HPDE6-E6E7 (cell line): ENCODE results near the gene PCBP3.
"Not testable (repeated sequence)": the region's sequence is repeated elsewhere in the genome, so short reads cannot be mapped to it uniquely, and the experiment has no call there.

Source experiments
- DNase-seq: peaks from one replicate; pipeline ENCODE4 v3.0.0; 2011; ENCODE audit warnings: missing footprints; ENCODE audit errors: extremely low spot score

The PCBP3 gene

DNA sequence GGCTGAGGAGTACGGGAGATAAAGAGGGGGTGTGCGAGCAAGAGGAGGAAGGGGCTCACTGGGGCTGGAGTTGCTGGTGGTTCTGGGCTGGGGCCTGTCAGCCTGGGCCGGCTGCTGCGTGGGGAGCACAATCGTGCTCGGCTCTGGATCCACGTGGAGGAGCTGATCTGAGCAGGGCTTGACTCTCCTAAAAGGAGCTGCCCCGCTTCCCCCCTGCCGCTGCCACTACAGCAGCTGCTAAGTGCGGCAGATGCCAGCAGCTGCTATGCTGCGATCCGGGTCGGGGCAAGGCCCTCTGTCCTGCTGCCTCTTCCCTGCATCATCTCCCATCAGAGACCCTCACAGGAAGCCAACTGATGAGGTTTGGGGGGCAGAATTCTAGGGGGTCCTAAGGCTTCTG is 165.9 kb downstream of the PCBP3 start:
- DNase-seq, result no peak

DNA sequence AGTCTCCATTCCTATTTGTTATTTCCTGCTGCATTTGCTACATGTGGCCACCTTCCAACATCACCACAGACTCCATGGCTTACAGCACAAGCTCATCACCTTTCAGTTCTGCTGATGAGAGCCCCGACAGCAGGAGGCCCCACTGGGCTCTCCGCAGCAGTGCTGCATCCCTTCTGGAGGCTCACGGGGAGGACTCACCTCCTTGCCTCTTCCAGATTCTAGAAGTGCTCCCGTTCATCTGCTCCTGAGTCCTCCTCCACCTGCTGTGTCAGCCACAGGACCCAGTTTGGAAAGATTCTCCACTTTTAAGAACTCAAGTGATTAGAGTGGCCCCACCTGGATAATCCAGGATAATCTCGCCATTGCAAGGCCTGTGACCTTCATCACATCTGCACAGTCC is 167.6 kb downstream of the PCBP3 start:
- DNase-seq, result no peak

DNA sequence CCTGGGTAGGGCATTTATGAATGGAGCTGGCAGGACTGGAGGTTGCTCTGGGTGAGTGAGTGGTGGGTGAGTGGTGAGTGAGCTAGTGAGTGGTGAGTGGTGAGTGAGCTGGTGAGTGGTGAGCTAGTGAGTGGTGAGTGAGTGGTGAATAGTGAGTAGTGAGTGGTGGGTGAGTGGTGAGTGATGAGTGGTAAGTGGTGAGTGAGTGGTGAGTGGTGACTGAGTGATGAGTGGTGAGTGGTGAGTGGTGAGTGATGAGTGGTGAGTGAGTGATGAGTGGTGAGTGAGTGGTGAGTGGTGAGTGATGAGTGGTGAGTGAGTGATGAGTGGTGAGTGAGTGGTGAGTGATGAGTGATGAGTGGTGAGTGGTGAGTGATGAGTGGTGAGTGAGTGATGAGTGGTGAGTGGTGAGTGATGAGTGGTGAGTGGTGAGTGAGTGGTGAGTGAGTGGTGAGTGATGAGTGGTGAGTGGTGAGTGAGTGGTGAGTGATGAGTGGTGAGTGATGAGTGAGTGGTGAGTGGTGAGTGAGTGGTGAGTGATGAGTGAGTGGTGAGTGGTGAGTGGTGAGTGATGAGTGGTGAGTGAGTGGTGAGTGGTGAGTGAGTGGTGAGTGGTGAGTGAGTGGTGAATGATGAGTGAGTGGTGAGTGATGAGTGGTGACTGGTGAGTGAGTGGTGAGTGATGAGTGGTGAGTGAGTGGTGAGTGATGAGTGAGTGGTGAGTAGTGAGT is 170.8 kb downstream of the PCBP3 start:
- not testable (repeated sequence) for DNase-seq

DNA sequence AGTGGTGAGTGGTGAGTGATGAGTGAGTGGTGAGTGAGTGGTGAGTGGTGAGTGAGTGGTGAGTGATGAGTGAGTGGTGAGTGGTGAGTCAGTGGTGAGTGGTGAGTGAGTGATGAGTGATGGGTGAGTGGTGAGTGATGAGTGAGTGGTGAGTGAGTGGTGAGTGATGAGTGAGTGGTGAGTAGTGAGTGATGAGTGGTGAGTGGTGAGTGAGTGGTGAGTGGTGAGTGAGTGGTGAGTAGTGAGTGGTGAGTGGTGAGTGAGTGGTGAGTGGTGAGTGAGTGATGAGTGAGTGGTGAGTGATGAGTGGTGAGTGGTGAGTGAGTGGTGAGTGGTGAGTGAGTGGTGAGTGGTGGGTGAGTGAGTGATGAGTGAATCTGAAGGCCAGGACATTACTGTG is 172.3 kb downstream of the PCBP3 start:
- DNase-seq, result not testable (repeated sequence)

DNA sequence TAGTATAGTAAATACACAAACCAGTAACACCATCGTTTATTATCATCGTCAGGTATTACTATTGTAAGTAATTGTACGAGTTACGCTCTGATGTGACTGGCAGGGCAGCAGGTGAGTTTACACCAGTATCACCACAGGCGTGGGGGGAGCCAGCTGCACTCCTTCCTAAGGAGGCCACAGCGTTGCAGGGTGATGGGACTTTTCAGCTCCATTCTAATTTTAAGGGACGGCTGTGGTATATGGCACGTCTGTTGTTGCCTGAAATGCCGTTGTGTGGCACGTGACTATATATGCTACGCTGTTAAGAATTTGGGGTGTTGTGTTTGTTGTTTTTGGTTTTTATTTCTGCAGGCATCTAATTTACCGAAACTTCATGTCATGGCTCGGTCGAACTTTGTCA is 173.3 kb downstream of the PCBP3 start:
- DNase-seq, result no peak

DNA sequence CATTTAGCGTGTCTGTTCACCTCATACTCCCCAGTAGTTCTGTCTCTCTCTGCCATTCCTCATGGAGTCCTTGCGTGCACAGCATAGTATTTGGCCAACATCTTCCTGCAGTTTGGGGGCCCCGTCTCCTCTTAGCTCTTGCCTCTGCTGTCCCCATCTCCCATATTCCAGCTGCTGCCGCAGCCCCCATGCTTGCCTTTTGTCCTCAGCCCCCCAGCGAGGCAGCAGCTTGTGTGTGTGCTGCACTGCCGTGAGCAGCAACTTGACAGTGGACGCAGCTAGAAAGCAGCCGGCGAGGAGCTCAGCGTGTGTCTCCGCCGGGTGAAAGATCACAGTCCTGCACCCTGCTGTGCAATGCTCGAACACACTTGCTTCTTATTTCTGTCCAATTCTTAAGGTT is 173.8 kb downstream of the PCBP3 start:
- no peak for DNase-seq

DNA sequence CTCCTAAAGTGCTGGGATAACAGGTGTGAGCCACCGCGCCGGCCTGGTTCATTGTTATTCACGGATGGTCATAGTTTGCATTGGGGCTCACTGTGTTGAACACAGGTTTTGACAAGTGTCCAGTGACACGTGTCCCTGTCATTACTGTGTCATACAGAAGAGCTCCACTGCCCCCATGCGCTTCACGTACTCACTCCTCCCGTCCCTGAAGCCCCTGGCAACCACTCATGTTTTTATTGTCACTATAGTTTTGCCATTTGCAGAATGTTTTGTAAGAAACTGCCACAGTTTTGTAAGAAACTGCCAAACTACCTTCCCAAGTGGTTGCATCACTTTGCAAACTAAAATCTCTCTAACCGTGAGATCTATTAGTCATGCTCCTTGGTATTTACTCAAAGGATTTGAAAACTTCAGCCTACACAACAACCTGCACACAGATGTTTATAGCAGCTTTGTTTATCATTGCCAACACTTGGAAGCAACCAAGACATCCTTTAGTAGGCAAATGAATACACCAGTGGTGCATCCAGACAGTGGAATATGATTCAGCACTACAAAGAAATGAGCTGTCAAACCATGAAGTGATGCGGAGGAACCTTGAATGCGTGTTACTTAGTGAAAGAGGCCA is 174.9 kb downstream of the PCBP3 start:
- no peak for DNase-seq

DNA sequence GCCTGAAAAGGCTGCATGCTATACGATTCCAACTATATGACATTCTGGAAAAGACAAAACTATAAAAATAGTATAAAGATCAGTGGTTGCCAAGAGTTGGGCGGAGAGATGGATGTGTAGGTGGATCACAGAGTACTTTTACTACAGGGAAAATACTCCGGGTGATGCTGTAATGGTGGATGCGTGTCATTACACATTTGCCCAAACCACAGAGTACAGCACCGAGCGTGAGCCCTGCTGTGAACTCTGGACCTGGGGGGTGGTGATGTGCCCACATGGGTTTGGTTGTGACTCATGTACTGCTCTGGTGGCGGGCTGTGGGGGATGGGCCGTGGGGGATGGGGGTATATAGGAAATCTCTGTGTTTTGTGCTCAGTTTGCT is 175.4 kb downstream of the PCBP3 start:
- no peak for DNase-seq

DNA sequence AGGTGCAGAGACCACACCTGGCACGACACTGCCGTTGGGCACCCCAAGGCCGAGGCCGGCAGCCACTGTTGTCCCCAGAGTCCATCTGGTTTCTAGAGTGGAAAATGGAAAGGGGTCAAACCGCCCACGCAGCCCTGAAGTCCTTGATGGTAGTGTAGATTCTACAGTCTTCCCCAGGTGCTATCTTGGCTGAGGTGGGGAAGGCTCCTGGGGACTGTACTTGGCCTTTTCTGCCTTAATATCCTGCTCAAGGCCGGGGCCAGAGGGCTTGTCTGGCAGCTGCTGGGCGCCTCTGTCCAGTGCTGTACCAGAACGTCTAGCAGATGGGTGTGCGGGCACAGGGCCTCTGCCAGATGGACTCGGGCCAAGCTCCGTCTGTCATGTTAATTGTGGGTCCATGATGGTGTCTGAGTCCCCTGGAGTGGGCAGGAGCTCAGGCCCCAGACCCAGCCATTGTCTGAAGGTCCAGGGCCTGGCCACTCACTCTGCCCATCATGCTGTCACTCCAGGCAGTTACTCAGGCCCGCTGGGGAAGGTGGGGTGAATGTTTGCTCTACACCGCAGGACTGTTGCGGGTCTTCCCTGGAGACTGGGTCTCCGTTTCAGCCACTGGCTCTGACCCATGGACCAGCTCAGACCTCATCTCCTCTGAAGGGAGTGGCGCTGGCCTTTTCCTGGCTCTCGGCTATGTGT is 176.1 kb downstream of the PCBP3 start:
- DNase-seq, result no peak

DNA sequence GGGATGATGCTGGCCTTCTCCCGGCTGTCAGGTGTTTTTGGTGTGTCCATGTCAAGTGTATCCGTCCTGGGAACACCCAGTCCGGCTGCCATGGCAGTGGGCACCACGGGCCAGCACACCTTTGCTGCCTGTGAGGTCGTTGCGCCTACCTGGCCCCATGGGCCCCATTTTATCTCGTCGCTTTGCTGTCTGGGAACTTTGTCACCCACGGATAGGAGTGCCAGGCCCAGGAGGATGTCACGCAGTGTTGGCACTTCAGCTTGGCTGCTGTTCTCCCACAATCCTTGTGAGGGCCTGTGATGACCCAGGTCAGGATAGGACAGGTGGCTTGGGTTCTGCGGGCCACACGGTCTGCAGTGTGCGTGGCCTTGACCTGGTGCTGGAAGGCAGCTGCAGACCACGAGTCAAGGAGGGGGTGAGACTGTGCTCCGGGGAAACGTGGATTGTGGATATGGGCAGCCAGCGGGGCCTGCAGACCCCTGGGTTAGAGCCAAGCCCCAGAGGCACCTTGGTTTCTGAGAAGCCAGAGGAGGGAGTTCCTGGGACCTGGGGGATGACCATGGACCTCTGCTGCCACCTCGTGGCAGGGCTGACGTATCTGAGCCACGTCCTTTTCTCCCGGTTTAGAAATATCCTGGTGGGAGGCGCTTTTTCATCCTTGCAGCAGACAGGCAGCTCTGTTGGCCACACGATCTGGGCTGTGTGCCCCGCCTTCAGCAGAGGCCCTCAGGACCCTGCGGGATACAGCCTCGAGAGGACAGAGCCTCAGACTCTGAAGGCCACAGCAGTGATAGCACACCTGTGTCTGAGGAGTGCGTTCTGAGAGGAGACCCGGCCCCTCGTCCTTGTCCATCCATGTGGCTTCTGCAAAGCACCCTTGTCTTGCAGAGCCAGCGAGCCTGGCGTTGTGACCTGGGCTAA is 176.9 kb downstream of the PCBP3 start:
- peak; percentile 60 for DNase-seq

DNA sequence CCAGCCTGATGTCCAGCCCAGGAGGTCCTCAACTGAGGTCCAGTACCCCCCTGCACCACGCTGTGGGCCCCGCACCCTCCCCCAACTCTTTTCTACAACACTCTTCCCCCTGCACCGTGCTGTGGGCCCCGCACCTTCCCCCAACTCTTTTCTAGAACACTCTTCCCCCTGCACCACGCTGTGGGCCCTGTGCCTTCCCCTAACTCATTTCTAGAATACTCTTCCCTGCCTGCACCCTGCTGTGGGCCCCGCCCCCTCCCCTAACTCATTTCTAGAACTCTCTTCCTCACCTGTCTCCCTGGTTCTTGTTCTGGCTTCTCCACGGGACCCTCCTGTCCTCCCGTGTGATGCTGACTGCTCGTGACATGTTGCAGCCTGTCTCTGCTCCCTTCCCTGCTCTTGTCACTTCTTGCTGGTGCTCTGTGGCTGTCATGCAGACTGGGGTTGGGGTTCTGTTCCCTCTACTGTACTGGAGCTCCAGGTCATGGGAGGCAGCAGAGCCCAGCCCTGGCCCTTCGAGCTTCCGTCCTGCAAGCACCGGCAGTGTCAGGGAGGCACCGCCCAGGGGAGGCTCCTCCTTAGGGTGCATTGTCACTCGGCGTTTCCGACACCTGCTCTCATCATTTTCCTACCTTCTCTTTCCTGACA is 177.9 kb downstream of the PCBP3 start:
- DNase-seq, result no peak

DNA sequence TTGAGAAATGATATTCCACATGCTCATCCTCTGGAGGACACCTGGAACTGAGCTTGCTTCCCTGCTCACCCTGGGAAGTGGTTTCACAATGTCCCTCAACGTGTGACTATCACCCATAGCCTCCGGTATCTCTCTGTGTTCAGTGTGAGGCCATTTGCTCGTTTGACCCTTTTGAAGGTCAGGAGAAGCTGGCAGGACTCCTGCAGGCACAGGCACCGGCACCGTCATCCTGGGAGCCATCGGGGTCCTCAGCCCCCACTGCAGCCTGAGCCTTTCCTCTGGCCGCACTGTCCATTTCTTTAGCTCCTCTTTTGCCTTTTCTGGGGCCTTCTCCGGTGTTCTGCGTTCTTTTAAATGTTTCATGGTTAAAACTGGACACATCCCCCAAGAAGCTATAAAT is 178.5 kb downstream of the PCBP3 start:
- DNase-seq, result no peak

DNA sequence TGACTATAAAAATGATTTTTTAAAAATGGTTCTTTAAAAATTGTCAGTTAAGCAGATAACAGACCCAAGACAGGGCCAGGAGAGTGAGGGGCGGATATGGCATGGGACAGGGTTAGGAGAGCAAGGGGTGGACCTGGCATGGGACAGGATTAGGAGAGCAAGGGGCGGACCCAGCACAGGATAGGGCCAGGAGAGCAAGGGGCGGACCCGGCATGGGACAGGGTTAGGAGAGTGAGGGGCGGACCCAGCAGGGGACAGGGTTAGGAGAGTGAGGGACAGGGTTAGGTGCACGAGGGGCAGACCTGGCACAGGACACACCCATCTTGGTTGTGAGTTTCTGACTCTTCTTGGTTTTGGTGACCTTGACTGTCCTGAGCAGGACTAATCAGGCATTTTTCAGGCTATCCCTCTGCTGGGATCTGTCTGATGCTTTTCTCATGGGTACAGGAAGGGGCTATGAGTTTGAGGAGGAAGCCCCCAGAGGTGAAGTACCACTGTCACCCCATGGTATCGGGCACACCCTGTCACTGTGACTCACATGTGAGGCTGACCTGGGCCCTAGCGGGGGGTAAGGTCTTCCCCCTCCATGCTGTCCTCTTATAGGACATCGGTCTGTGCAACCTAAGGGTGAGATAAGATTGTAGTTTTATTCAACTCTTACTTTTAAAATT is 179.0 kb downstream of the PCBP3 start:
- no peak for DNase-seq

DNA sequence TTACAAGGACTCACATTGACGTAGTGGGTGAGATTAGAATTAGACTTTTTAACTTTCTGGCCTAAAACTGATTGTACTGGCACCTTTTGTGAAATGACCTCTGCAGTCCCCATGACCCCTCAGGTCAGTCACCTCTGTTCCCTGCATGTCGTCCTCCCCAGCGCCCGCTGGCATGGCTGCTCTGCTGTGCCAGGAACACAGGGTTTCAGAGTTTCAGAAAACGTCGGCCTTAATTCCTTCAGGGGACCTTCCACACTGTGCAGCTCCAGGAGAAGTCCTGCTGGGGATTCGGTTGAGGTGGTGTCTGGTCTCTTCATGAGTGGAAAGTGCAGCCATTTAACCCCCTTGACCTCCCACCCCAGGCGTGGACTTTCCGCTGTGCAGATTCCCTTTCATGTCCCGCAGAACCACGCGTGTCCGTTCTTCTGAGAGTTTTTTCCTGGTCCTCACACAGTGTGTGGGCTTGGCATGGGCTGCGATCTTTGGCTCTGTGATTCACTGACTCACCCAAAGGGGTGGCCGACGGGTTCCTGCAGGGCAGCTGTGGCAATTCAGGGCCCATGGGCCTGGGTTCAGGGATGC is 179.7 kb downstream of the PCBP3 start:
- DNase-seq, result no peak

DNA sequence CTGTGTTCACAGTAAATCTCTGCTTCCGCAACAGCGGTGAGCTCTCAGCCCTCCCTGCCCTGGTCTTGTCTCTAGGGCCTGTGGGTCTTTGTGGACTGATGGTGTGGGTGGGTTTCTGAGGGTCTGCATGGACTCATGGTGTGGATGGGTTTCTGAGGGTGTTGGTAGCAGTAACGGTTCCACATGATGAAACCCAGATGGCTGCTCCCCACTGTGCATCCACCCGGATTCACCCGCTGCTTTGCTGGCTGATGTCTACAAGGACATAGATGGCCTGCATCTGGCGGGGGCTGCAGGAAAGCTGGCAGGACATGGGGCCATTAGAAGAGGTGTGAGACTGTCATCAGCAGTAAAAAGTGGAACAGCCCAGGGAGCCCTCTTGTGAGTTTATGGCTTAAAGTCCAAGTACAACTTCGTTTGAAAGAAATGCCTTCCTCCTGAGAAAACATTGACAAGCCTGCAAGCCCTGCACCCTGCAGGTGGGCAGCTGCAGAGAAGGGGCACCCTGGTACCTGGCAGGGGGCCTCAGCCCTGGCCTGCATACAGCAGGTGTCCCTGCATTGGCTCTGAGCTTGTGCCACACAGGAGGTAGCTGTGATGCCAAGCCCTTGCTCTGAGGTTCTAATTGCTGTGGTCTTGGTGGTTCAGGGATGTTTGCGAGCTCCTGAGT is 181.2 kb downstream of the PCBP3 start:
- DNase-seq, result no peak

DNA sequence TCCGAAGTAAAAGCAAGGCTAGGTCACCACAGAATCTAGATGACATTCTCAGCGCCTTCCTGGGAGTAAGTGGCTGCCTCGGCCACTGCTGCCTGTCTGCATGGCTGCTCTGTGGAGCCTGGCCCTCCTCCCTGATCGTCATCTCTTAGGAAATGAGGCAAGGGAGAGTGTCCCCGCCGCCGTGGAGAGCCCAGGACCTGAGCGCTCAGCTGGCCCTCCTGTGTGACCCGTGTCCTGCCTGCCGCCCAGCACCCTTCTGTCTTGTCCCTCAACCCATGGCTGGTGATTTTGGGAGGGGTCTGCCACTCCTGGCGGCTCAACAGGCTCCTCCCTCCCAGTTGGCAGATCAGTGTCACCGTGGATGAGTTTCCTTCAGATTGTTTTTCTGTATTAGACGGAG is 181.7 kb downstream of the PCBP3 start:
- DNase-seq, result no peak

DNA sequence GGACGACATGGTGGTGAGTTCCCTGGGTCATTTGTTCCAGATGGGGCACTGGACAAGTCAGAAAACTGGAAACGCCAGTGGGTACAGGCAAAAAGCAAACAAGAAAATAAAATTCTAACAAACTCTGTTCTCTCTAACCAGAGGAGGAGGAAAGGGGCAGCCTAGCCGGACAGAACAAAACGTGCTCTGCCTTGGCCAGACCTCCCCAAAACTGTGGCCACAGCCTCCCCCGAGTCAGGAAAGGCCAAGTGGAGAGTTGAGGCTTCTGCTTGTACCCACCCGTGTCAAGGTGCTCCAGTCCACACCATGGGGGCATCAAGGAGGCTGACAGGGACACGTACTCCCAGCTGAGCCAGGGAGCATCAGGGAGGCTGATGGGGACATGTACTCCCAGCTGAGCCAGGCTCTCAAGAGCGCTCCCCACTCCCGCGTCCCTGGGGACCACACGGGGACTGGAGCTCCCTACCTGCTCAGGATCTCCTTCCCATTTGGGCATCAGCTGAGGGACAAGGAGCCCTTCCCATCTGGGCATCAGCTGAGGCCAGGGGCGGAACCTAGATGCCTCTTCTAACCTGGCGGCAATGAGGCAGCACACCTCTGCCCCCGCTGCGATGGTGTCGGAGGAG is 183.3 kb downstream of the PCBP3 start:
- no peak for DNase-seq

DNA sequence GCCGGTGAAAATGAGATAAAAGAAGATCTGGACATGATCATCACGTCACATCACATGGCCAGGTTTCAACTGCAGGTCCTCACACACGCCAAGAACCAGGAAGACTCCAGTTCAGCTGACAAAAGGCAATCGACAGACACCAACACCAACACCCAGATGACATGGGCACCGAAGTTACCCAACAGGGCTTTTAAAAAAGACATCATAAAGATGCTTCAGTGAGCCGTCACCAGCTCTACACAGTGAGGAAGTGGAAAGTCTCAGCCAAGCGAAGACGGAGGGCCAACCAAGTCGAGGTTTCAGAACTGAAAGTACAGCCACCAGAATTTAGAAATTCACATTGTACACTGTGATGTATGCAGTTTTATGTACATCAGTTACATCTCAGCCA is 183.8 kb downstream of the PCBP3 start:
- no peak for DNase-seq

DNA sequence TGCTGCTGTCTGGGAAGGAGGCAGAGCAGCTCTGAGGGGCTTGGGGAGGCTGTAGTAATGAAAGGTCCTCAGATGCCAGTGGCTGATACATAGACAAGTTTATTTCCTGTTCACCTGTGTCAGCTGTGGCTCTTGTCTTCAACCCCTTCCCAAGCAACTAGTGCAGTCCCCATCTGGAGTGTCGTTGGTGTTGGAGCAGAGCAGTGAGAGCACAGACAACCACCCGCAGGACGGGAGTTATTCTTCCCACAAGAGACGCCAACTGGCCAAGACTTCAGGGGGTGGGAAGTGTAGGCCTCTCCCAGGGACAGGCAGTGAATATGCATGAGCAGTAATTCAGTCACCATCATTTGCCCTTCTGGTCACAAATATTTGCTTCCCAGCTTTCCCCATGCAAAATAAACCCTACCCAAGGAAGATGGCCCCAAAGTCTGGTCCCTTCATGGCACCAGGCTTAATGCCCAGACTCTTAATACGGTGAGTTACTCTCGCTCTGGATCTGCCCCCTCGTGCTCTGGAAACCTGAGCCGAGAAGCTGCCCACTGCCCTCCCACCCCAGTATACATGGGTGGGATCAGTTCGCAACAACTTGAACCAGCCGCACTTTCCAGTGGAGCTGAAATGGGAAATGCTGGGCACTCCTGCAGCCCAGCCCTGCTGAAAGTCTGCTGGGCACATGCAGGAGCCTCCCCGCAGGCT is 184.5 kb downstream of the PCBP3 start:
- no peak for DNase-seq
